Neural progenitor cell (in vitro differentiated cells): ENCODE measurements around the gene MYBBP1A.

Experiments
- EZH2 ChIP-seq: fragments of 200-600 bp; sonication (generic); IDR thresholded peaks from 2 replicates; pipeline ENCODE4 v1.6.1; 2017; ENCODE audit warnings: antibody characterized with exemption, mild to moderate bottlenecking, moderate library complexity
- TF ChIP-seq, protein P1 (sequence below): fragments of 200-600 bp; sonication (generic); IDR thresholded peaks from 2 replicates; pipeline ENCODE4 v1.5.1; 2017; ENCODE audit warnings: antibody characterized with exemption, mild to moderate bottlenecking

DNA sequence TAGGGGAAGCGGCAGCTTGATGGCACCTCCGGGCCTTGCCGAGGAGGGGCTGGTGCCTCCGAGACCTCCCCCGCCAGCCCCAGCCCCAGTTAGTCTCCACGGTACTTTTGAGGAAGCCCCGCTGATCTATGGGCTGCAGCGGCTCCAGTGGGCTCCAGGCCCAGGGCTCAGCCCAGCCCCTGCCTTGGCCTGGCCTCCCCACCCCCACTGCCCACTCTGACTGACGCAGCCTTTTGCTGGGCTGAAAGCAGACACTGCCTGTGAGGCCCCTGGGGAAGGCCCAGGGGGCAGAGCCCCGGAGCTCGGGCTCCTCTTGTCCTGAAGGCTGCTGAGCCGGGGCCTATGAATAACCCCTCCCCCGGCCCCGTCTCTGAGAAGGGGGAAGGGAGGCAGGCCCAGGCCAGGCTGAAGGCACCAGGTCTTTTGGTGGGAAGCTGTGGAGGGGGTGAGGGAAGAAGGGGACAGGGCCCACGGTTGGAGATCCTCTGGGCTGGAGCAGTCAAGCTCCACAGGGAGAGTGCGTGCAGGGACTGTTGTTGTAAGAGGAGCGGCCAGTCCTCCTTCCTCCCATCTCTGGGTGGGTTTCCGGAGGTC lies 21.6 kb upstream of the MYBBP1A start:
- TF ChIP-seq, protein P1, sequence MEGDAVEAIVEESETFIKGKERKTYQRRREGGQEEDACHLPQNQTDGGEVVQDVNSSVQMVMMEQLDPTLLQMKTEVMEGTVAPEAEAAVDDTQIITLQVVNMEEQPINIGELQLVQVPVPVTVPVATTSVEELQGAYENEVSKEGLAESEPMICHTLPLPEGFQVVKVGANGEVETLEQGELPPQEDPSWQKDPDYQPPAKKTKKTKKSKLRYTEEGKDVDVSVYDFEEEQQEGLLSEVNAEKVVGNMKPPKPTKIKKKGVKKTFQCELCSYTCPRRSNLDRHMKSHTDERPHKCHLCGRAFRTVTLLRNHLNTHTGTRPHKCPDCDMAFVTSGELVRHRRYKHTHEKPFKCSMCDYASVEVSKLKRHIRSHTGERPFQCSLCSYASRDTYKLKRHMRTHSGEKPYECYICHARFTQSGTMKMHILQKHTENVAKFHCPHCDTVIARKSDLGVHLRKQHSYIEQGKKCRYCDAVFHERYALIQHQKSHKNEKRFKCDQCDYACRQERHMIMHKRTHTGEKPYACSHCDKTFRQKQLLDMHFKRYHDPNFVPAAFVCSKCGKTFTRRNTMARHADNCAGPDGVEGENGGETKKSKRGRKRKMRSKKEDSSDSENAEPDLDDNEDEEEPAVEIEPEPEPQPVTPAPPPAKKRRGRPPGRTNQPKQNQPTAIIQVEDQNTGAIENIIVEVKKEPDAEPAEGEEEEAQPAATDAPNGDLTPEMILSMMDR = no peak
- no peak for TF ChIP-seq EZH2
